Embryonic facial prominence (tissue), 1 donor: ENCODE measurements around the gene THBS3.
"Not testable (repeated sequence)": the region's sequence is repeated elsewhere in the genome, so short reads cannot be mapped to it uniquely, and the experiment has no call there.

Source experiments
- DNase-seq: peaks from one replicate; pipeline ENCODE4 v3.0.0-alpha.2; 2016; ENCODE audit errors: extremely low spot score

The THBS3 gene

GRCh38 chr1:155207806-155208540 is at the start of gene THBS3:
THBS3 (minus strand) TSS chr1:155207897; CDS start chr1:155207876, 21 bp downstream.
- peak; percentile 47 for DNase-seq

GRCh38 chr1:155256058-155256852 is 48.6 kb upstream of the THBS3 start:
- no peak for DNase-seq

GRCh38 chr1:155255243-155256007 is 47.7 kb upstream of the THBS3 start, which contains the start of gene ENTREP3:
ENTREP3 (minus strand) TSS chr1:155255483; CDS start chr1:155254877, 606 bp downstream.
- DNase-seq: peak; percentile 73

GRCh38 chr1:155254714-155255242 is 47.1 kb upstream of the THBS3 start:
- no peak for DNase-seq

- DNase-seq: no peak
These were observed 46.6 kb upstream of the THBS3 start for GRCh38 chr1:155254228-155254713.

- no peak for DNase-seq
These were observed 46.1 kb upstream of the THBS3 start for GRCh38 chr1:155253797-155254196.

GRCh38 chr1:155253208-155253607 is 45.5 kb upstream of the THBS3 start:
- no peak for DNase-seq

- no peak for DNase-seq
These were observed 43.9 kb upstream of the THBS3 start for GRCh38 chr1:155251566-155251965.

GRCh38 chr1:155250633-155251449 is 43.1 kb upstream of the THBS3 start:
- peak; percentile 82 for DNase-seq

GRCh38 chr1:155250246-155250632 is 42.5 kb upstream of the THBS3 start:
- DNase-seq: no peak

- DNase-seq: no peak
These were observed 40.2 kb upstream of the THBS3 start for GRCh38 chr1:155247667-155248553.

GRCh38 chr1:155246796-155247195 is 39.1 kb upstream of the THBS3 start:
- DNase-seq: not testable (repeated sequence)

GRCh38 chr1:155245163-155245524 is 37.4 kb upstream of the THBS3 start:
- no peak for DNase-seq

- DNase-seq: peak; percentile 97
These were observed 36.9 kb upstream of the THBS3 start for GRCh38 chr1:155244368-155245162.

GRCh38 chr1:155242805-155243358 is 35.2 kb upstream of the THBS3 start:
- DNase-seq: no peak

- no peak for DNase-seq
These were observed 34.2 kb upstream of the THBS3 start for GRCh38 chr1:155241841-155242264.

- peak; percentile 64 for DNase-seq
These were observed 33.5 kb upstream of the THBS3 start for GRCh38 chr1:155241069-155241679.

GRCh38 chr1:155236451-155236850 is 28.8 kb upstream of the THBS3 start:
- DNase-seq: no peak
